Measurements from ENCODE around the gene CEP55.

GRCh38 chr10:93488956-93489528 is 7.4 kb upstream of the CEP55 start:
- TF ChIP-seq CTCF (IDR thresholded peaks at IDR 0.05) (no peak), POLR2A (IDR thresholded peaks at IDR 0.05) (no peak)
